OCI-LY3 (cell line): ENCODE data around the gene PITPNM3.

ENCODE experiments used
- CTCF ChIP-seq: fragments of 200-600, 300-600 bp; sonication (generic); IDR thresholded peaks from 2 replicates; pipeline ENCODE4 v1.5.1; 2014; ENCODE audit warnings: antibody characterized with exemption, low read length, low read depth
- EZH2phosphoT487 ChIP-seq: fragments of 200-600 bp; shearing (Covaris generic); IDR thresholded peaks from 2 replicates; pipeline ENCODE4 v1.6.1; 2018; ENCODE audit warnings: antibody characterized with exemption, mixed run types, low read depth

- TF ChIP-seq CTCF (no peak), EZH2phosphoT487 (no peak)
Observed at GRCh38 chr17:6429266-6429665, 127.1 kb downstream of the PITPNM3 start.
